Panc1 (cell line): Measurements from ENCODE around the gene PRR20G. TPM values are rescaled to one million over a fixed set of nuclear protein-coding genes. Genes with fewer than 3 reads are reported as not detected.

Experiments used
- ATAC-seq: fragments of 200-7000 bp; cut with Tn5 transposase; 2 replicates; pipeline ENCODE4 v1.9.1; 2020; ENCODE audit warnings: mild to moderate bottlenecking, moderate library complexity
- BruUV-seq: library from RNA; stranded (reverse); fragments of 400-500 nt; replicated peaks from 2 replicates; lab custom pipeline; 2021; lab: Mats Ljungman, UMichigan
- CTCF ChIA-PET: fragments of 300-600 bp; sonication (Branson Sonifier 250); formaldehyde crosslinking; loops from one replicate; lab custom pipeline; 2022; ENCODE audit warnings: antibody characterized with exemption; lab: Charles Lee
- POLR2A ChIA-PET: fragments of 300-600 bp; sonication (Branson Sonifier 250); formaldehyde crosslinking; loops from one replicate; lab custom pipeline; 2022; ENCODE audit warnings: antibody characterized with exemption; lab: Charles Lee
- DNase-seq: peaks from one replicate; pipeline ENCODE4 v3.0.0-alpha.2; 2010; ENCODE audit warnings: low read depth, low spot score
- H3K27ac ChIP-seq: 2 replicates; pipeline ENCODE4 v1.5.1; 2011; ENCODE audit warnings: mild to moderate bottlenecking, low read length, inconsistent platforms
- H3K27me3 ChIP-seq: fragments of 200-500 bp; sonication (Bioruptor generic); 2 replicates; pipeline ENCODE4 v1.6.0; 2014; ENCODE audit warnings: low read length, inconsistent platforms; ENCODE audit not compliant: control insufficient read depth, insufficient read depth
- H3K36me3 ChIP-seq: fragments of 200-500 bp; sonication (Bioruptor generic); 2 replicates; pipeline ENCODE4 v1.5.1; 2014; ENCODE audit warnings: inconsistent platforms, mild to moderate bottlenecking, low read length, moderate library complexity; ENCODE audit not compliant: control insufficient read depth, insufficient read depth
- H3K4me1 ChIP-seq: 2 replicates; pipeline ENCODE4 v1.5.1; 2011; ENCODE audit warnings: inconsistent platforms, mild to moderate bottlenecking, low read length, moderate library complexity; ENCODE audit not compliant: control insufficient read depth, insufficient read depth
- H3K4me3 ChIP-seq, 2 experiments: 2 replicates each; pipeline ENCODE4 v1.5.1; 2011 to 2012; ENCODE audit warnings: low read depth in 2 of 2, low read length in 2 of 2, mild to moderate bottlenecking in 2 of 2, inconsistent platforms in 1 of 2, moderate library complexity in 1 of 2
- H3K9me3 ChIP-seq: fragments of 200-500 bp; sonication (Bioruptor generic); 2 replicates; pipeline ENCODE4 v1.5.1; 2014; ENCODE audit warnings: low read depth, mild to moderate bottlenecking, inconsistent platforms, low read length, moderate library complexity; ENCODE audit not compliant: control insufficient read depth, insufficient read depth
- POLR2AphosphoS5 ChIP-seq: IDR thresholded peaks from 2 replicates; pipeline ENCODE4 v1.6.1; 2012; ENCODE audit warnings: mild to moderate bottlenecking, low read depth, low read length, moderate library complexity
- SIN3A ChIP-seq: IDR thresholded peaks from 2 replicates; pipeline ENCODE4 v1.6.1; 2012; ENCODE audit warnings: low read depth, mild to moderate bottlenecking, low read length, moderate library complexity, borderline replicate concordance; ENCODE audit not compliant: insufficient read depth
- TCF7L2 ChIP-seq: IDR thresholded peaks from 2 replicates; pipeline ENCODE4 v1.6.1; 2011; ENCODE audit warnings: mild to moderate bottlenecking, low read depth, low read length, inconsistent platforms
- in situ Hi-C: cut with HindIII; loops from 2 replicates; pipeline ENCODE4 v1.10.0; 2016; ENCODE audit warnings: low sequenced_read_pairs, low pct_unique_long_range_greater_than_20kb
- intact Hi-C: fragments of 100-400 bp; cut with micrococcal nuclease; formaldehyde crosslinking; loops from one replicate; pipeline ENCODE4 v1.10.0; 2022; ENCODE audit not compliant: unreplicated experiment
- total RNA-seq: library from RNA; stranded (reverse); gene quantifications from one replicate; pipeline ENCODE4 v1.2.1, GENCODE V29; 2021; ENCODE audit not compliant: unreplicated experiment
- TF ChIP-seq, protein P1 (sequence below), 2 experiments: IDR thresholded peaks; 2 replicates each; pipeline ENCODE4 v1.6.1; 2011 to 2012; ENCODE audit warnings: low read depth in 2 of 2, control low read depth in 1 of 2, low read length in 1 of 2, mild to moderate bottlenecking in 1 of 2, moderate library complexity in 1 of 2; ENCODE audit not compliant: insufficient read depth in 1 of 2
- TF ChIP-seq, protein P2 (sequence below): fragments of 450-650 bp; IDR thresholded peaks from 2 replicates; pipeline ENCODE4 v1.5.1; 2017; ENCODE audit warnings: mild to moderate bottlenecking

Gene PRR20G
- total RNA-seq, 1 experiment from 2014 or later: not detected

DNA sequence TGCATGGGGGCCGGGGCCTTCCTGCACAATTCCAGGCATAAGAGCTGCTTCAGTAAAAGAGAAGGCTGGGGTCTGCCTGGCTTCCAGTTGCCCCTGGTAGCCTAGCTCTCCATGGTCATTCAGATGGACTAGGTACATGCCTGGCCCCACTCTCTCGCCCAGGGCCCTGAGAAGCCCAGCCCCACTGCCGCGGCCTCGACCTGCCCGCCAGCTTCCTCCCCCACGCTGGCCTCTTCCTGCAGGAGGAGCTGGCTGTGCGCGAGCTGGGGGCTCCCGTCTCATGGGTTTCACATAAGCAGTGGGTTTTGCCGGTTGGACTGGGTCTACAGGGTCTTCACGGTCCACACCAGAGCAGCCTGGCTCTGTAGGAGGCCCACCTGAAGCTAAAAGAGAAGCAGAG is 3.6 kb downstream of the PRR20G start:
- ChIA-PET POLR2A (no interaction called here), CTCF (no interaction called here)
- ATAC-seq: no peak

DNA sequence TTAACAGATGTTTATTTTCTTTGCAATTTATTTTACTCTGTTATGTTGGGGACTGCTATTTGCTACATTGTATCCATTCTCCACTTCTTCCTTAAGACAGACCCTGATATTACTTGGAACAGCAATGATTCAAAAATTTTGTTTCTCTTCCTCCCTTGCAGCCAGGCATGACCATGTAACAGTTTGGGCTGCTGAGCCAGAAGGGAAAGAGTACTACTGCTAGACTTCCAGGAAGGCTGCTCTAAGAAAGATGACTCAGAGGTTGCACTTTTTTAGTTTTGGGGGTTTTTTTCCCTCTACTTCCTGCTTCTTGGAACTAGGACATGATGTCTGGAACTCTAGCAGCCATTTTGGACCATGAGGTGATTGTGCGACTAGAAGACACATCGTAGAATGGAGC is 10.3 kb downstream of the PRR20G start:
- in situ Hi-C loops (no loop called here), intact Hi-C loops (no loop called here)
- DNase-seq (no peak), ATAC-seq (no peak)
- Histone ChIP-seq H3K36me3 (no peaks in the 10 kb centered on the region), H3K9me3 (no peaks in the 10 kb centered on the region), H3K4me3 (no peak overlapping the region), H3K27ac (no peak overlapping the region), H3K27me3 (0 out of 2 replicates have a peak, but pooled peaks cover under 1% of the 10 kb centered on the region), H3K4me1 (no peaks in the 10 kb centered on the region)
- CTCF ChIA-PET: no interaction called here
- POLR2A ChIA-PET: no interaction called here
- BruUV-seq: no TSS peak
- no peak for TF ChIP-seq SIN3A
- TF ChIP-seq TCF7L2: no peak
- TF ChIP-seq POLR2AphosphoS5: no peak
- TF ChIP-seq, protein P1, sequence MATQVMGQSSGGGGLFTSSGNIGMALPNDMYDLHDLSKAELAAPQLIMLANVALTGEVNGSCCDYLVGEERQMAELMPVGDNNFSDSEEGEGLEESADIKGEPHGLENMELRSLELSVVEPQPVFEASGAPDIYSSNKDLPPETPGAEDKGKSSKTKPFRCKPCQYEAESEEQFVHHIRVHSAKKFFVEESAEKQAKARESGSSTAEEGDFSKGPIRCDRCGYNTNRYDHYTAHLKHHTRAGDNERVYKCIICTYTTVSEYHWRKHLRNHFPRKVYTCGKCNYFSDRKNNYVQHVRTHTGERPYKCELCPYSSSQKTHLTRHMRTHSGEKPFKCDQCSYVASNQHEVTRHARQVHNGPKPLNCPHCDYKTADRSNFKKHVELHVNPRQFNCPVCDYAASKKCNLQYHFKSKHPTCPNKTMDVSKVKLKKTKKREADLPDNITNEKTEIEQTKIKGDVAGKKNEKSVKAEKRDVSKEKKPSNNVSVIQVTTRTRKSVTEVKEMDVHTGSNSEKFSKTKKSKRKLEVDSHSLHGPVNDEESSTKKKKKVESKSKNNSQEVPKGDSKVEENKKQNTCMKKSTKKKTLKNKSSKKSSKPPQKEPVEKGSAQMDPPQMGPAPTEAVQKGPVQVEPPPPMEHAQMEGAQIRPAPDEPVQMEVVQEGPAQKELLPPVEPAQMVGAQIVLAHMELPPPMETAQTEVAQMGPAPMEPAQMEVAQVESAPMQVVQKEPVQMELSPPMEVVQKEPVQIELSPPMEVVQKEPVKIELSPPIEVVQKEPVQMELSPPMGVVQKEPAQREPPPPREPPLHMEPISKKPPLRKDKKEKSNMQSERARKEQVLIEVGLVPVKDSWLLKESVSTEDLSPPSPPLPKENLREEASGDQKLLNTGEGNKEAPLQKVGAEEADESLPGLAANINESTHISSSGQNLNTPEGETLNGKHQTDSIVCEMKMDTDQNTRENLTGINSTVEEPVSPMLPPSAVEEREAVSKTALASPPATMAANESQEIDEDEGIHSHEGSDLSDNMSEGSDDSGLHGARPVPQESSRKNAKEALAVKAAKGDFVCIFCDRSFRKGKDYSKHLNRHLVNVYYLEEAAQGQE (IDR thresholded peaks at IDR 0.05; ENCODE audit: insufficient read depth in 1 of 2, low read depth in 2 of 2, low read length in 1 of 2): no peak
- TF ChIP-seq, protein P2, sequence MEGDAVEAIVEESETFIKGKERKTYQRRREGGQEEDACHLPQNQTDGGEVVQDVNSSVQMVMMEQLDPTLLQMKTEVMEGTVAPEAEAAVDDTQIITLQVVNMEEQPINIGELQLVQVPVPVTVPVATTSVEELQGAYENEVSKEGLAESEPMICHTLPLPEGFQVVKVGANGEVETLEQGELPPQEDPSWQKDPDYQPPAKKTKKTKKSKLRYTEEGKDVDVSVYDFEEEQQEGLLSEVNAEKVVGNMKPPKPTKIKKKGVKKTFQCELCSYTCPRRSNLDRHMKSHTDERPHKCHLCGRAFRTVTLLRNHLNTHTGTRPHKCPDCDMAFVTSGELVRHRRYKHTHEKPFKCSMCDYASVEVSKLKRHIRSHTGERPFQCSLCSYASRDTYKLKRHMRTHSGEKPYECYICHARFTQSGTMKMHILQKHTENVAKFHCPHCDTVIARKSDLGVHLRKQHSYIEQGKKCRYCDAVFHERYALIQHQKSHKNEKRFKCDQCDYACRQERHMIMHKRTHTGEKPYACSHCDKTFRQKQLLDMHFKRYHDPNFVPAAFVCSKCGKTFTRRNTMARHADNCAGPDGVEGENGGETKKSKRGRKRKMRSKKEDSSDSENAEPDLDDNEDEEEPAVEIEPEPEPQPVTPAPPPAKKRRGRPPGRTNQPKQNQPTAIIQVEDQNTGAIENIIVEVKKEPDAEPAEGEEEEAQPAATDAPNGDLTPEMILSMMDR: no peak

More for the DNA sequence above, 3.6 kb downstream of the PRR20G start:
- DNase-seq: no peak
- Histone ChIP-seq H3K27ac (no peak overlapping the region), H3K36me3 (no peaks in the 10 kb centered on the region), H3K4me3 (no peak overlapping the region), H3K9me3 (no peaks in the 10 kb centered on the region), H3K27me3 (no peaks in the 10 kb centered on the region; the same call in 1 of the 2 replicates), H3K4me1 (no peaks in the 10 kb centered on the region; the same call in 1 of the 2 replicates)
- BruUV-seq: no TSS peak
- in situ Hi-C loops: no loop called here
- no peak for TF ChIP-seq SIN3A
- TF ChIP-seq POLR2AphosphoS5: no peak
- TF ChIP-seq TCF7L2: no peak
- TF ChIP-seq, protein P1 (IDR thresholded peaks at IDR 0.05; ENCODE audit: insufficient read depth in 1 of 2, low read depth in 2 of 2, low read length in 1 of 2): no peak
- TF ChIP-seq, protein P2: no peak
- intact Hi-C loops: no loop called here
